GM18861 (cell line): ENCODE measurements around the gene ZBTB42.

Source experiments
- ATAC-seq: cut with Tn5 transposase; IDR thresholded peaks from one replicate; pipeline ENCODE4 v1.9.1; 2021; ENCODE audit not compliant: unreplicated experiment

The ZBTB42 gene

GRCh38 chr14:104769324-104770071 is 31.4 kb upstream of the ZBTB42 start:
- ATAC-seq, result no peak

GRCh38 chr14:104770072-104770579 is 30.8 kb upstream of the ZBTB42 start:
- ATAC-seq, result no peak

- ATAC-seq, result no peak
These were observed 30.0 kb upstream of the ZBTB42 start for GRCh38 chr14:104770851-104771272.

GRCh38 chr14:104771374-104771773 is 29.5 kb upstream of the ZBTB42 start:
- no peak for ATAC-seq

- no peak for ATAC-seq
These were observed 28.8 kb upstream of the ZBTB42 start for GRCh38 chr14:104771918-104772706.

GRCh38 chr14:104772707-104773504 is 28.0 kb upstream of the ZBTB42 start:
- no peak for ATAC-seq

- no peak for ATAC-seq
These were observed 27.1 kb upstream of the ZBTB42 start for GRCh38 chr14:104773505-104774452.

- ATAC-seq, result no peak
These were observed 26.3 kb upstream of the ZBTB42 start for GRCh38 chr14:104774453-104775072.

GRCh38 chr14:104775073-104775489 is 25.8 kb upstream of the ZBTB42 start:
- ATAC-seq, result no peak

GRCh38 chr14:104776481-104776880 is 24.4 kb upstream of the ZBTB42 start:
- ATAC-seq, result no peak

GRCh38 chr14:104776961-104777807 is 23.7 kb upstream of the ZBTB42 start:
- ATAC-seq, result no peak

- no peak for ATAC-seq
These were observed 23.1 kb upstream of the ZBTB42 start for GRCh38 chr14:104777808-104778249.

GRCh38 chr14:104778694-104779331 is 22.1 kb upstream of the ZBTB42 start:
- no peak for ATAC-seq

GRCh38 chr14:104779776-104780512 is 21.0 kb upstream of the ZBTB42 start:
- ATAC-seq, result no peak

- no peak for ATAC-seq
These were observed 20.3 kb upstream of the ZBTB42 start for GRCh38 chr14:104780513-104781030.

- ATAC-seq, result no peak
These were observed 19.4 kb upstream of the ZBTB42 start for GRCh38 chr14:104781271-104782077.
